DMS53 (cell line): ENCODE results near the gene DOK5.
"Not testable (repeated sequence)": the region's sequence is repeated elsewhere in the genome, so short reads cannot be mapped to it uniquely, and the experiment has no call there.

Experiments
- DNase-seq: peaks from one replicate; lab custom pipeline; 2025; lab: John Stamatoyannopoulos, UW

Gene DOK5

DNA sequence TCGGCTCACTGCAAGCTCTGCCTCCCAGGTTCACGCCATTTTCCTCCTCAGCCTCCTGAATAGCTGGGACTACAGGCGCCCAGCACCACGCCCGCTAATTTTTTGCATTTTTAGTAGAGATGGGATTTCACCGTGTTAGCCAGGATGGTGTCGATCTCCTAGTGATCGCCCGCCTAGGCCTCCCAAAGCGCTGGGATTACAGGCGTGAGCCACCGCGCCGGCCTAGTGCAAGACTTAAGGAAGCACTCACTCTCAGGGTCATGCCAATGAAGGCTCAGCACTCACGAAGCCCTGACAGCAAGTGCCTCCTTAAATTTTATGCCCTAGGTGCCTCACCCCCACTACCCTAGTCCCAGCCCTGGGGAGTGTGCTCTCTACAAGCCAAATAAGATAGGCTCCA, 4.7 kb upstream of the DOK5 start:
- DNase-seq, result no peak

DNA sequence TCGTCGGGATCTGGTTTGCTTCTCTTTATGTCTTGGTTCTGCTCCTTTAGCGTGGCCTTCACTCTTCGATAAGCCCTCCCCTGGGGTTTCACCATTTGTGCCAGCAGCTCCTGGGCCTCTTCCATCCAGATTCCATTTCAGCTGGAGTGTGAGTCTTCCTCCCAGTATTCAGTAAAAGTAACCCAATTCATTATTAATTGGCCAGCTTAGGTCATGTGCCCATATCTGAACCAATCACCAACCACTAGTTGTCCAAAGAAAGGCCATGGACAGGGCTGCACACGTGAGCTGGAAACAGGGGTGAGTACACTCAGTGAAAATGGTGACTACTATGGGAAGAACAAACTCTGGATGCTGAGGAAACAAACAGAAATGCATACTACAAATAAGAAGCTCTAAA, 2.8 kb upstream of the DOK5 start:
- no peak for DNase-seq

DNA sequence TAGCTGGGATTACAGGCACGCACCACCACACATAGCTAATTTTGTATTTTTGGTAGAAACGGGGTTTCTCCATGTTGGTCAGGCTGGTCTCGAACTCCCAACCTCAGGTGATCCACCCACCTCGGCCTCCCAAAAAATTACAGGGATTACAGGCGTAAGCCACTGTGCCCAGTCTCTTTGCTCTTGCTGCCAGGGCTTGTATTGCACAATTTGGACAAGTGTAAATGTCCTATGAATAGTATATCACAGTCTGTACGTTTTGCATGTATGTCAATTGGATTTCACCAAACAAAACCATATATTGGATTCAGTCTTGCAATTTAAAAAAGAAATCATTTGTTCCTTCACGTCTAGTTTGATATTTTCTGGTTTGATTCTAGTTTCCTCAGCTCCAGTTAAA, 2.1 kb upstream of the DOK5 start:
- no peak for DNase-seq

DNA sequence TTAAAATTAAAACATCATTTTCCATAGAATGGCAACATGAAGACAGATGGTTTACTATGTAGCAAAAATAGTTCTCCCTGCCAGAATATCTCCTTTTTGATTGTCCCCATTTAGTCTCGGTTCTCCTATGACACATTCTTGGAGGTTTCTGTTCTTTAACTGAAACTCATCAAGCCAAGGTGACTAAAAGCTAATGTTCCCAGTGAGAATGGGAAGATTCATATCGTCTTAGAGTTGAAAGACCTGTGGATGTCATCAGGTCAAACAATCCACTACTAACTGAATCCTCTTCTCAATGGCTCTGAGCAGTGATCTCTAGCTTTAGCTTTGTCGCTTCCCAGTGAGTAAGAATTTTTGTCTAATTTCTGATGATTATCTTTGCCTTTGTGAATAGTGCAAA, 1.3 kb upstream of the DOK5 start:
- DNase-seq, result no peak

DNA sequence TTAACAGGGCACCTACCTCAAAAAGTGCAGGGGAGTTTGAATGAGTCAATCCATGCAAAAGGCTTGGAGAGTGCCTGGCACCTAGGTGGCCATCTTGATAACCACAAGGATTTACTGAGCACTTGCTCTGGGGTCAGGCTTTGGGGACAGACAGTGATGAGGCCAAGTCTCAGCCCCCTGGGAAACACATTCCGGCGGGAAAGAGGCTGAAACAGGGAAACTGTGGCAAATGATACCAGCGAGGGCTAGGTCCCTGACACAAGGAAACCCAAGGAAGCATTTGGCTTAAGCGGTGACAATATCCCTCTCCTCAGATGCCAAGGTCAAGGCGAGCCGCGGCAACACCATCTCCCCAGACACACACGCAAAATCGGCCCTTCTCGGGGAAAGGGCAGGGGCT, 527 bp upstream of the DOK5 start:
- DNase-seq, result no peak

DNA sequence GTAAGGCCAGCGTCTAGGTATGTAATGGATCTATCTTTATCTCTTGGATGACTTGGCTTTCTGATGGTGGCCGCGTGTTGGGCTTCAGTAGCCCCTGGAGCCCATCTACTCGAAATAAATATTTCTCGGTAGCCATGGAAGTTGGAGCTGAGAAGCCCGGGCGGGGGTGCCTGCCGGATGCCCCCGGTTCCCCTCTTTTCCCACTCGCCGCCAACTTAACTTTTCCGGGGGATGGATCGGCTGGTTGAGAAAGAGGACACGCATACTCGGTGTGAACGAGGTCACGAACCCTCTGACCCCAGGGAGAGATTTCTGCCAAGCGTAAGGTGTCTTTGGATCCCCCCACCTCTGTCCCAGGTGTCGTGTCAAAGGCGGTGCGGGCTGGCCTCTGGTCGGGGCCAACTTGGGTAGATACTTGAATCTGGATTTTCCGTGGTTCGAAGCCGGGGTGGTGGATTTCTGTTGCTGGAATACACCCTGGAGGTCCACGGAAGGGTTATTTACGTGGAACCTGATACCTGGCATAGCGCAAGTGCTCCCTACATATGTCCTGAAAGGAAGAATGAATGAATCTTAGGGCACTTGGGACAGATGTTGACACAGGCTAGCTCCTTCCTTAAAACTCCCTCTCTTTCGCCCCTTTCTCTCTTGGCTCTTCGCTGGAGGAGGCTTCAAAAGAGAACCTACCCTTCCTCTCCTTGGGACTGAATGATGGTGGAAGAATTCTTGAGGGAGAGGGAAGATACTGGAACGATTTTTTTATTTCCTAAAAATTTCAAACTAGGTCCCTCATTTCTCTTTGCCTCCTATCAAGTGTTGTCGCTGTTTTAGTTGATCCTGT, 996 bp downstream of the DOK5 start:
- DNase-seq, result peak; percentile 40

DNA sequence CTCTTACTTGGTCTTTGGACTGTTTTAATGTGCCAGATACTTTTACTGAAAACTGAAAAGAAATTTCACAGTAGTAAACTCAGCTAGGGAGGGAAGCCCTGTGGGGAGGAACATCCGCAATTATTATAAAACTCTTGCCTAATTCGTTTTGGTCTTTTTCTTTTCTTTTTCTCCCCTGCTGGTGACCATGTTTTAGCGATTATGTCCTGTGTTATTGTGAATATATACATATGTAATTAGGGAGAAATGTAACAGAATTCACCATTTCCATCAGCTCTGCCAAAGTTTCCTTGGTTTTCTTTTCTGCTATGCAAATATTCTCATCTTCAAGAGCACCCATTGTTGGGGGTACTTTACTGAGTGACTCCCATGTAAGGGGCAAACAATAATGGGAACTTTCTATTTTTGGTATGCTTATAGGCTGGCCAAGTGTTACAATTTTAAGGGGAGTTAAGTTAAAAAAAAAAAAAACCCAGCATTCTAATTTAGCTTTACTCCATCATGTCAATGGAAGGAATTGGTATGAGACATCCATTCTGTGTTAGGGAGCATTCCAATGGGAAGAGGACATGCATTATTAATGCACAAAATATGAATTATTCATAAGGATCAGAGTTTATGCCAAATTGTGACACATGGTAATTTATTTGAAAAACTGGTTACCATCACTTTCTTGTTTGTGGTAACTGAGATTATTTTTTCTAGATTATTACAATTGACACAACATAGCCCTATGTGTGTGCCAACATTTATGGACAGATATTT, 2.0 kb downstream of the DOK5 start:
- no peak for DNase-seq

DNA sequence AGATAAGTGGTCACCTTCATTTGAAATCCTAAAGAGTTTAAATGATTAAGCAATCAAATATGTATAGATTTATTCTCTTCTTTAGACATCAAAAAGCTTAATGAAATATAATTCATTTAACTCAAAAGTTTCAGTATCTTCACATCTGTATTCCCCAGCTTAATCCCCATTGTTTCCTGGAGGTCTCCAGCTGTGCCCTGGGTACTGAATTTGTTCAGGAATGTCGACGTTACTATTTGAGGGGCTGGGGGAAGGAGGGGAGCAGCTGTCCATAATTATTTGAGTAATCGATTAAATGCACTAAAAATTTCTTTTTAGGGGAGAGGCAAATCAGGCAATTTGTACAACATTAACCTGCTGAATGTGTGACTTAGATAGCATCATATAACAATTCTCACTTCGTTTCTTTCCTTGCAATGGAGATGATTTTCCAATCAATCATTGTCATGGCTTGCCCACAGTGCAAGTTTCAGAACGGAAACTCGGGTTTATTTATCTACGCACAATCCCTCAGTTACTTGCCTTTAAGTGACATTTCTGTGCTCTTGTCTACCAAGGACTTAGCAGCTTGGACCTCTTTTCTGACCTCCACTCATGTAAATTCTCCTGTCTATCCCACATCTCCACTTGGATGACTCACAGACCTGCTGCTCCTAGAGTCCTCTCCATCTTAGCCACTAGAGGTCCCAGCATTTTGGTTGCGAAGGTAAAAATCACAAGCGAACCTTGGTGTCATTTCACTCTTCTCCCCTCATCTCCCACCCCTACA, 3.9 kb downstream of the DOK5 start:
- peak; percentile 41 for DNase-seq

DNA sequence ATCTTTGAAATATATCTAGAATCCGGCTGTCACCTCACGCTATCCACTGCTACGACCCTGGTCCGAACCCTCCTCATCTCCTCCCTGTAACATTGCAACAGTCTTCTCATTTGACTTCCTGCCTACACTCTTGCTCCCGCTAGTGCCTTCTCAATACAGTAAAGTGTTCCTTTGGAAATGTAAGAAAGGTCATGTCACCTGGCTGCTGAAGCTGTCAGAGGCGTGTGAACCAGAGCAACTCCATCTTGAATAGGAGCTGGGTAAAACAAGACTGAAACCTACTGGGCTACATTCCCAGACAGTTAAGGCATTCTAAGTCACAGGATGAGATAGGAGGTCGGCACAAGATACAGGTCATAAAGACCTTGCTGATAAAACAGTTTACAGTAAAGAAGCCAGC, 4.5 kb downstream of the DOK5 start:
- not testable (repeated sequence) for DNase-seq

DNA sequence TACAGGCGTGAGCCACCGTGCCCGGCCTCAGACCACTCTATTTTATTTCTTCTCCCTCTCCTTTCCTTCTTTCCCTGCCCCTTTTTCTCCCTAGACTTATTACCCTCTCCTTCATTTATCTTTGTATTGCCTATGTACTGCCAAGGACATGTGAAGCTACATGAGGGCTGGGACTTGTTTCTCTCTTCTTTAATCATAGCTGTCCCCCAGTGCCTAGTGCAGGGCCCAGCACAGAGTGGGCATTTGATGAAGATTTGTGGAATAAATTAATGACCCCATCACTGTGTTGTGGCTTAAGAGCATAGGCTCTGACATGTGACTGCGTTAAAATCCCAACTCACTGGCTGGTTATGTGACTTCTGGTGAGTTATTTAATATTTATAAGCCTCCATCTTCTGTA, 6.0 kb downstream of the DOK5 start:
- DNase-seq, result no peak

DNA sequence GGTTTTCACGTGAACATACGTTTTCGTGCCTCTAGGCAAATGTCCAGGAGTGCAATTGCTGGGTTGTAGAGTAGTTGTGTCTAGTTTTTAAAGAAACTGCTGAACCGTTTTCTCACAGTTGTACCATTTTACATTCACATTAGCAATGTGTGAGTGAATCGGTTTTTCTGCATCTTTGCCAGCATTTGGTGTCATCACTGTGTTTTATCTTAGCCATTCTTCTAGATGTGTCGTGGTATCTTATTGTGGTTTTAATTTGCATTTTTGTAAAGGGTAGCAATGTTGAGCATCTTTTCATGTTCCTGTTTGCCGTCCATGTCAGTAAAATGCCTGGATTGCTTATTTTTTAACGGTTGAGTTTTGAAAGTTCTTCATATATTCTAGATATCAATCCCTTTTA, 10.2 kb downstream of the DOK5 start:
- no peak for DNase-seq

DNA sequence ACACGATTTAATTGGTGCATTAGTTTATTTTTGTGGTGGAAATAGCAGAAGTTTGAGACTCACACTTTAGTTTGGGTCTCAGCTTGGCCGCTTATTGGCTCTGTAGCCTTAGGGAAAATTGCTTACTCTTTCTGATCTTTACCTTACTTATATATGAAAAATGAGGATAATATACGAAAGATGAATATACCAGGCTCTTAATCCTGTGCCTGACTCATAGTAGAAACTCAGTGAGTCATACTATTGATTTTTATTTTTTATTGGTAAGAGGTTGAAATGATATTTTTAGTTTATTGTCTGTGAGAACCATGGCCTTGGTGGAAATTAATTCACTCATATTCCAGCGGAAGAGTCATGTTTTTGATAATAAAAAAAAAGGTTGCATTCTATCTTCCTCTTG, 11.2 kb downstream of the DOK5 start:
- no peak for DNase-seq

DNA sequence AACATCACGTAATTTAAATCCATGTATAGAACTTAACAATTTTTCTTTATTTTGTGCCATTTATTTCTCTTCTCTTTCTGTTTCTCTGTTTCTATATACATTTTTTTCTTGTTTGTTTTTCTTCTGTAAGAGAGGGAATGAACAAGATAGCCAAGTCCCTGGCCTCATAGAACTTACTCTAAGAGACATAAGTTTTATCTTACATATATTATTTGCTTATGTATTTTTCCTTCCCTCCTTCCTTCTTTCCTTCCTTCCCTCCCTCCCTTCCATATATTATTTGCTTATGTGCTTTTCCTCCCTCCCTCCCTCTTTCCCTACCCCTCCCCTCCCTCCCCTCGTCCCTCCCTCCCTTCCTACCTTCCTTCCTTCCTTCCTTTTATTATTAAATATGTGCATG, 13.0 kb downstream of the DOK5 start:
- no peak for DNase-seq

DNA sequence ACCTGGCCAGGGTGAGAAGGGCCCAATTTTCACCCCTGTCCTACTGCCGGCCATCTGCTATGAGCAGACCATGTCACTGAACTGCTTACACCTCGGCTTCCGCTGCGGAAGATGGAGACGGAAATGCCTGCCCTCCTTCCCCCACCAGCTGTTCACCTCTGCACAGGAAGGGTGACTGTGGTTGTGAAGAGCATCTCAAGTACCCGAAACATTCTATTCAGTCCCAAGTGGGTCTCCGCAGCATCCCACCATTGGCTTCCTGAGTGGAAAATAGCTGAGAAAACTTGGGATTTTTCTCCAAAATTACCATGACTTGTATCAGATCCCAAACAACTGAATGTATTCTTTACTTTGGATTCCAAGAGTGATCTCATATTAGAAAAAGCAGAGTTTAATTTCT, 16.1 kb downstream of the DOK5 start:
- no peak for DNase-seq

DNA sequence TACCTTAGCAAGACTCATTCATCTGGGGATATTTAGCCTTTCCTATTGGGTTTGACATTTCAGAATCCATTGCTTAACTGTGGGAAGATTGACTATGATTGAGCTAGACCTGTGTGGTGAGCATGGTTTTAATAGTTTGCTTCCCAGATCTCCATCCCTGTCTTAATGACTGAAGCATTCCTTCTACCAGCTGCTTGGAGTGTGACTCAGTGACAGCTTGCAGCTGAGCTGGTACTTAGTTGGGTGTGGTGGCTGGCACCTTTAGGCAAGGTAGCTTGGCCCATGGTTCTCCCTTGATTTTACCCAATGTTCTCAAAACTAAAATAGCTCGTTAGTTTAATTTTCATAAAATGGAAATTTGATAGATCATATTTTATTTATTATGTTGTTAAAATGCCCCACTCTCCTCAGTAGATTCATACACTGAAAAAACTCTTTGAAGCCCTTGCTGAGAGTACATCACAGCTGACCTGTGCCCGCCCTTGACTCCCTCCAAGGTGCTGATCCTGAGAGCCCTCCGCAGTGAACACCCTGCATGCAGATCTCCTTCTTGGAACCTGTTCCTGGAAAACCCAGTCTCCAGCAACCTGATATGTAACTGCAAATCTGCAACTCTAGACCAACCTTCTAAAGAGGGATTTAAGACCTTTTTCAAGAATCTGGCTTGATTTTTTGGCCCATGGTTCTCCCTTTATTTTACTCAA, 19.1 kb downstream of the DOK5 start:
- DNase-seq, result no peak

DNA sequence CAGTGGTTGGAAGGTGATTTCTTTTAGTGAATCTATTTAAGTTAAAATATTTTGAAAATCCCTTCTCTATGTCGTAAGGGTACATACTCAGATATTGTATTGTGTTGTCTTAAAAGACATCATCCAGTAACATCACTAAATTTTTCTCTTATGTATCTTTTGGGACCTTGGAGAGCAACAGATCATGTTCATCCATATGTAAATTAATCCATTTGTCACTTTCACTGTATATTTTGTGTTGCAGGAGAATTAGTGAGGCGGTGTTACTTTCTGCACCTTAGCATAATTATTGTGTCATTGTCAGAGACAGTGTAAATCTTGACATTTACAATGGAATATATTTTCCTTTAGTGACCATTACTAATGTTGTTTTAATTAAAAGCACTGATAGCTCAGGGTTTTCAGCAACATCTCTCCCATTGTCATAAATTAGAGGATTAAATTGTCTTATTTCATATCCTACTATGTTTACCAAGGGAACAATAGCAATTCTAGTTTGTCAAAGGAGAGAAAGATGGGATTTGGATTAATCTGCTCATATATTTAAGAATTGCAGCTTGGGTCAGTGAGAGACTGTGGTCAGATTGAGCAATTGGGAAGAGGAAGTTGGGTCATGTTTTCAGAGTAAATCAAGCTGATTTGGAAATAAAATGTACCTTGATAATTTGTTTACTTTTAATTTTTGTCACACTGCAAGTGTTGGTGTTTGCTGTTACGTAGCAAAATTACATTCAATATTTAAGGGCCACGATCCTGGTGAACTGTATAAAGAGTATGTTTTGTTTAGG, 22.7 kb downstream of the DOK5 start:
- no peak for DNase-seq

DNA sequence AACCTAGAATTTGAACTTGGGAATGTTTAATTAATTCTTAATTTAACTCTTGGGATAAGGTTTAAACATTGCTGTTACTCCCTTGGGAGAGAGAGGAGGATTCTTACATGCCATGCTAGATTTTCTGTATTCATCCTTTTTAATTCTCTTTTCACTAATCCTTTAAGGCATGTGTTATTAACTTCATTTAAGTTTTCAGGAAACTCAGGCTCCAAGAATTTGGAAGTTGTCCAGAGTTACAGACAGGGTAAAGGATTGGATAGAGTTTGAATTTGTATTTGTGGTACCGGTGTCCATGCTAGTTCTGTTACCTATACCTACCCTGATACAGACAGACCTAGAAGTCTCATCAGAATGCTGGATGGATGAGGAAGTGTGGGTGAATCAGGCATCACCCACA, 23.7 kb downstream of the DOK5 start:
- DNase-seq, result no peak

DNA sequence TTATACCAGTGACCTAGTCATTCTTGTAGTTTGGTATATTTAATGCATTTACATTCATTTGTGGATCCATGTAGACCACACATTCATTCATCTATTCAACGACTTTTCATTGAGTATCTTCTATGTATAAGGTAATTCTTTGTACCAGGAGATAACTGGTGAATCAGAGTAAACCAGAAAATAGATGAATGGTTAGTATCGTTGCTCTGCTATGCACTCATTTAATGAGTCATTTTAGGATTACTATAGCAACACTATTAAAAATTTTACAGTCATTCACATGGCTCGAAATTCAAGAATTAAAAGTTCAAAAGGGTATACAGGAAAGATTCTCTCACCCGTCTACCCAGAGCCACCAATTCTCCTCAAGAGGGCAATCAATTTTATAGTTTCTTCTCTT, 26.8 kb downstream of the DOK5 start:
- no peak for DNase-seq

DNA sequence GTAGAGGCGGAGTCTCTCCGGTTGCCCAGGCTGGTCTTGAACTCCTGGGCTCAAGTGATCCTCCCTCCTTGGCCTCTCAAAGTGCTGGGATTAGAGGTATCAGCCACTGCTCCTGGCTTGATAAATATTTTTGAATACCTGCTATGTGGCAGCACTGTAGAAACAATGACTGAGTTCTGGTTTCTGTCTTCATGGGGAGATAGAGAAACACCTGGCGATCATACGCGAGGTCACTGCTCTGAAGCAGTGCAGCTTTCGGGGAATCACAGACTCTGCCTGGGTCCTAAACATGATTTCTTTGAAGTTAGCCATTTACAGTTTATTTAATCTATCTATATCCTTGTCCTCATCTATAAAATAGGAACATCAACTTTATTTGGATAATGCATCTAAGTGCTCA, 31.2 kb downstream of the DOK5 start:
- peak; percentile 72 for DNase-seq

DNA sequence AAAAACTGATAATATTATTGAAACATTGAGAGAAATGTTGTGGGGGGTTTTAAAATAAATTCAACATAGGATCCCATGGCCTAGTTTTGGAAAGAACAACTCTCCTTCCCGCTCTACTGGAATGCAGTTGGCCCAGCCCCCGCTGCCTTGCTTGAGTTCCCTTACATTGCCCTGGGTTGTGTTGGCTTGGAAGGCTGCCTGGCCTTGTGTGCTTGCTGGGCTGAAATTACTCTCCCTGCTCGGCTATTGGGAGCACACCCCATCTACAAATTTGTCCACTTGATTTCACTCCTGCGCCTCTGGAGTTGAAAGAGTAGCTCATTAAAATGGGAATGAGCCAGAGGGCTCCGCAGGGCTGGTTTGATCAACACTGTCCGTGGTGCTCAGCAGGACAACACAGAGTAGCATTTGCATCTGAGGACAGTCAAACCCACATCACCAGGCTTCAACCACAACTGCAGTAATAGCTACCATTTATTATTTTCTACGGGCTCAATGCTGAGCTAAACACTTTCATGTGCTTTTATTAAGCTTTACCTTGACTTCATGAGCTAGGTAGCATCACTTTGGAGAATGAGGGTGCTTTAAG, 35.2 kb downstream of the DOK5 start:
- DNase-seq, result no peak

DNA sequence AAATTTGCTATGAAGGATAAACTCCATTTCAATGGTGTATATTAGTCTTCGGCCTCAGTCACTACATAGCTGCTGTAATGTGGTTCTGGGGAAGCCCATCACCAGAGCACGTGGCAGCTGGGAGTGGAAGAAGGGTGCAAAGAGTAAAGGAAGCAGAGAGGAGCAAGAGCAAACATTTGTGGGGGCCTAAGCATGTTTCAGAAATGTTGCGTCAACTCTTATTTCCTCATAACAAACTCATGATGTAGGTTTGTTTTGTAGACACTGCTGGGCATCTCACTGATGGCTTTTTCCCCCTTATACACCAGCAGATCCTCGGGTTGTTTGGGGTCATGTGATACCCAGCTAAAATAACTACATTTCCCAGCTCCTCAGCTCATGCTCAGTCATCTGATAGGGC, 37.3 kb downstream of the DOK5 start:
- DNase-seq, result no peak
